Skeletal muscle satellite cell (primary cell): ENCODE results near the gene MUC4.

ENCODE experiments used
- H3K27me3 ChIP-seq: 2 replicates; pipeline ENCODE4 v1.7.0; 2013; ENCODE audit warnings: low read length; ENCODE audit not compliant: control insufficient read depth, insufficient read depth
- H3K36me3 ChIP-seq: 2 replicates; pipeline ENCODE4 v1.7.0; 2013; ENCODE audit warnings: mild to moderate bottlenecking, control low read depth, low read length; ENCODE audit not compliant: insufficient read depth
- H3K4me1 ChIP-seq: 2 replicates; pipeline ENCODE4 v1.7.0; 2013; ENCODE audit warnings: low read length; ENCODE audit not compliant: control insufficient read depth, insufficient read depth
- H3K4me2 ChIP-seq: 2 replicates; pipeline ENCODE4 v1.7.0; 2013; ENCODE audit warnings: mild to moderate bottlenecking, low read length
- H3K4me3 ChIP-seq: 2 replicates; pipeline ENCODE4 v1.7.0; 2013; ENCODE audit warnings: low read length
- H3K9ac ChIP-seq: 2 replicates; pipeline ENCODE4 v1.7.0; 2013; ENCODE audit warnings: mild to moderate bottlenecking, low read depth, low read length, moderate library complexity
- H3K9me3 ChIP-seq: replicated peaks from 2 replicates; pipeline ENCODE4 v1.7.0; 2013; ENCODE audit warnings: mild to moderate bottlenecking, control low read depth, low read length

Gene MUC4

GRCh38 chr3:195762249-195762585 is 49.5 kb downstream of the MUC4 start:
- no peaks in the 10 kb centered on the region for H3K36me3 ChIP-seq
- H3K9me3 ChIP-seq: no peaks in the 10 kb centered on the region
- H3K4me1 ChIP-seq: no peaks in the 10 kb centered on the region
- H3K9ac ChIP-seq: no peak overlapping the region
- peaks cover 79% of the 10 kb centered on the region for H3K27me3 ChIP-seq
- no peak overlapping the region for H3K4me3 ChIP-seq
- no peak overlapping the region for H3K4me2 ChIP-seq

- peaks cover 84% of the 10 kb centered on the region for H3K27me3 ChIP-seq
These were observed 50.0 kb downstream of the MUC4 start for GRCh38 chr3:195761567-195762248.

DNA sequence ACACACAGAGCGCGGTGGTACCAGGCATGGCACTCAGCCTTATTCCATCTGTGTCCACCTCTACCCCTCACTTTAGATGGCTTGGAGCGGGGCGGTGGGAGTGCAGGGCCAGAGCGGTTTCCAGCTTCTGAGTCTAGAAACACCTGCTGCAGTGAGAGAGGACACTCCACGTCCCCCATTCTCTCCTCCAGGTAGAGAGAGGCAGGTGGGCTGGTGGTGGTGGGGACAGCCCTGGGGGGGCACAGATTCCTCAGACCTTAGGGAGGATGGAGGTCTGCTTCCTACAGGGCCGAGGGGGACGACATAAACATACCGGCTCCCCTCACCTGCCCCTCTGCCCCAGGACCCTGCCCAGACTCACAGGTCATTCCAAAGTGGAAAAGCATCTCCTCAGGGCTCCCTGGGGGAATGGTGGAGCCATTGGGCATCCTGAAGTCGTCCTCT is 50.6 kb downstream of the MUC4 start:
- no peaks in the 10 kb centered on the region for H3K36me3 ChIP-seq
- H3K4me3 ChIP-seq: no peak overlapping the region
- no peak overlapping the region for H3K4me2 ChIP-seq
- no peak overlapping the region for H3K9ac ChIP-seq
- peaks cover 87% of the 10 kb centered on the region for H3K27me3 ChIP-seq
- H3K9me3 ChIP-seq: no peaks in the 10 kb centered on the region
- H3K4me1 ChIP-seq: no peaks in the 10 kb centered on the region

More at GRCh38 chr3:195761567-195762248, 50.0 kb downstream of the MUC4 start:
- H3K9me3 ChIP-seq: no peaks in the 10 kb centered on the region
- H3K4me3 ChIP-seq: no peak overlapping the region
- H3K4me2 ChIP-seq: no peak overlapping the region
- H3K9ac ChIP-seq: no peak overlapping the region
- H3K4me1 ChIP-seq: no peaks in the 10 kb centered on the region
- H3K36me3 ChIP-seq: no peaks in the 10 kb centered on the region

DNA sequence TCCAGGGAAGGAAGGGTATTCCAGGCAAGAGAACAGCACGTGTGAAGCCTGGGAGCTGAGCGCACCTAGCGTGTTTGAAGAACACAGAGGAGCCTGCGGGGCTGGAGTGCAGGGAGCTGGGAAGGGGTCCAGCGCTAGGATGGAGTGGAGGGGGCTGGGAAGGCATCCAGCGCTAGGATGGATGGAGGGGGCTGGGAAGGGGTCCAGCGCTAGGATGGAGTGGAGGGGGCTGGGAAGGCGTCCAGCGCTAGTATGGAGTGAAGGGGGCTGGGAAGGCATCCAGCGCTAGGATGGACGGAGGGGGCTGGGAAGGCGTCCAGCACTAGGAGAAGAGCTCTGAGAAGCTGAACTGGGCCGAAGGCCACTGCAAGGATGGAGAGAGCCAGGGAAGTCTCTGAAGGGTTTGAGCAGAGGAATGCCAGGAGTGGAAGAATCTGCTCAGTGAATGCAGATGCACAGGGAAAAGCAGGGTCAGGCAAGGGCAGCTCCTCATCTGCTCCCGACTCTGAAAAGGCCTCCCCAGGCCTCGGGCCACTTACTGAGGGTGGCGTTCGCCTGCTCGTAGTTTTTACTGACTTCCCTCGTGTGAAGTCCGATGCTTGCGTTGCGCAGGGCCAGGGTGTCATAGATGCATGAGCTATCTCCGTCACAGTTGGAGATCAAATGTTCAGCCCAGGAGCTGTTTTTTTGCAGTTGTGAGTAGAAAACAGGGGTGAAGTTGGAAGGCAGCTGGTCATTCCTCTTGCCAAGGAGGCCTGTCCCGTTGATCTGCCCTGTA is 51.2 kb downstream of the MUC4 start:
- Histone ChIP-seq H3K4me2 (no peak overlapping the region), H3K4me1 (no peaks in the 10 kb centered on the region), H3K36me3 (no peaks in the 10 kb centered on the region), H3K9ac (no peak overlapping the region), H3K9me3 (no peaks in the 10 kb centered on the region), H3K4me3 (no peak overlapping the region), H3K27me3 (peaks cover 91% of the 10 kb centered on the region)

DNA sequence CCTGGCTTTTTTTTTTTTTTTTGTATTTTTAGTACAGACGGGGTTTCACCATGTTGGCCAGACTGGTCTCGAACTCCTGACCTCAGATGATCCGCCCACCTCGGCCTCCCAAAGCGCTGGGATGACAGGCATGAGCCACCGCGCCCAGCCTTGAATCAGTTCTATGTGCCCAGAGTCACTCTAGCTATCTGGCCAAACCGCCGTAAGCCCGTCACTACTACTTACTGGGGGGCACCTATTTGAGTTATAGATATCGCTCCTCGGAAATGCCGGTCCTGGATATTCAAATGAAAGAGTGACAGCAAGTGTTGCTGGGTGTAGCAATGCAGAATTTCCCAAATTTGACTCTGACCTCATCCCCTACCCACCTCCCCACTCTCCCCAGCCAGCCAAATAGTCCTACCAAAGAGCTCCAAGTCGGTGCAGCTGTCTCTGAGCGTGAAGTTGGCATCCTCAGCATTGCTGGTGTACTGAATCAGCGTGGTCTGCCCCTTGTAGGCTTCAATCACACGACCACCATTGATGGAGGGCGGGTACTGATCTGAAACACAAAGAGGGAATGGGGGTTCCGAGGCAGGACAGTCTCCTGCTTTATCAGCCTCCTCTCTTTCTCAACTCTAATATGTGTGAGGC is 52.9 kb downstream of the MUC4 start:
- no peaks in the 10 kb centered on the region for H3K9me3 ChIP-seq
- no peak overlapping the region for H3K4me3 ChIP-seq
- H3K36me3 ChIP-seq: no peaks in the 10 kb centered on the region
- H3K4me2 ChIP-seq: no peak overlapping the region
- H3K9ac ChIP-seq: no peak overlapping the region
- H3K27me3 ChIP-seq: peaks cover 79% of the 10 kb centered on the region
- no peaks in the 10 kb centered on the region for H3K4me1 ChIP-seq

GRCh38 chr3:195757827-195758226 is 53.9 kb downstream of the MUC4 start:
- Histone ChIP-seq H3K4me1 (no peaks in the 10 kb centered on the region), H3K9ac (no peak overlapping the region), H3K9me3 (no peaks in the 10 kb centered on the region), H3K4me3 (no peak overlapping the region), H3K4me2 (no peak overlapping the region), H3K27me3 (peaks cover 69% of the 10 kb centered on the region), H3K36me3 (no peaks in the 10 kb centered on the region)

GRCh38 chr3:195757438-195757770 is 54.3 kb downstream of the MUC4 start:
- Histone ChIP-seq H3K36me3 (no peaks in the 10 kb centered on the region), H3K4me2 (no peak overlapping the region), H3K9me3 (no peaks in the 10 kb centered on the region), H3K9ac (no peak overlapping the region), H3K4me3 (no peak overlapping the region), H3K27me3 (peaks cover 66% of the 10 kb centered on the region), H3K4me1 (no peaks in the 10 kb centered on the region)

DNA sequence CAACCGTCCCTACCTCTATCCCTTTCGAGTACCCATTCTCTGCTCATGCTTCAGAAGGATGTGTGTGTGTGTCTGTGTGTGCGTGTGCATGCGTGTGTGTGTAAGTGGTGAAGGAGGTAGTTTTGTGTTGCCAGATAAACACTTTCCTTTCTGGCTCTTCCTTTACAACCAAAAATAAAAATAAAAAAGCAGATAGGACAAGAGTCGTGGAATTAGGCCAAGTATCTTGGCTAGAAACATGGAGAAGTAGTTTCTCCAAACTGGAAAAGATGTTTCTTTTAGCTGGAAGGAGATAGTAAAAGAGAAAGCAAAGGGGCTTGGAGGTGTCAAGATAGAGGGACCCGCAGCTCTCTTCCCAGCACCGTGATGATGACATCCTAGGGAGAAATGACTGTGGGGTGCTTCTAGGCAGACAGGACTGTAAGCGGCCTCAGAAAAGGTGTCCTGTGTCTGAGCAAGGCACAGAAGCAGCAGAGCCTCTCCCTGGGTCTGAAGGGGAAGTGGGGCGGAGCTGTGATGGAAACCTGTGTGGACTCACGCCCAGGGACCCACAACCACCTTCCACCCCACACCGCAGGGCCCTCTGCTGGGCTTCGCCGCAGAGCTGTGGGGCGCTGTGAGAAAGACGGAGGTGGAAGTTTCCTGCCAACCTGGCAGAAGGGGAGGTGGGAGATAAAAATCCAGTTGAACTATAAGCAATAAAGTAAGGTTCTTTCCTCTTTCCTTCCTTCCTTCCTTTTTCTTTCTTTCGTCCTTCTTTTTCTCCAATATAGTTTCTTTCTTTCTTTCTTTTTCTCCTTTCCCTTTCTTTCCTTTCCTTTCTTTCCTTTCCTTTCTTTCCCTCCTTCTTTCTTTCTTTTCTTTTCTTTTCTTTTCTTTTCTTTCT is 55.7 kb downstream of the MUC4 start:
- H3K4me2 ChIP-seq: no peak overlapping the region
- H3K9me3 ChIP-seq: no peaks in the 10 kb centered on the region
- H3K9ac ChIP-seq: no peak overlapping the region
- H3K4me1 ChIP-seq: no peaks in the 10 kb centered on the region
- no peaks in the 10 kb centered on the region for H3K36me3 ChIP-seq
- peaks cover 53% of the 10 kb centered on the region for H3K27me3 ChIP-seq
- no peak overlapping the region for H3K4me3 ChIP-seq

DNA sequence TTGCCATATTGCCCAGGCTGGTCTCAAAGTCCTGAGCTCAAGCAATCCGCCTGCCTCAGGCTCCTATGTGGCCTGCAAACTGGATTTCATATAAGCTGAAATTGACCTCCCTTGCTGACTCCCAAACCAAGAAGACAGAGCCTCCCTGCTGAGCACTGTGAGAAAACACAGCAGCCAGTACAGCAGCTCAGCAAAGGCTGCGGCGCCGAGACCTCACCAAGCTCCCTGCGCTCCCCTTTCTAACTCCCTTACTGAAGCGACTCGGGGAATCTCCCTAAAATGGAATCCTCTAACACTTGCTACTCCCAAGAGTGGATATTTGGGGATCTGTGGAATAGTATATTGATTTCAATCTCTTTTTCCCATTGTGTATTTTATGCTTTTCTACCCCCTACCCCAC is 56.3 kb downstream of the MUC4 start:
- Histone ChIP-seq H3K9ac (no peak overlapping the region), H3K4me3 (no peak overlapping the region), H3K4me1 (no peaks in the 10 kb centered on the region), H3K4me2 (no peak overlapping the region), H3K27me3 (peaks cover 47% of the 10 kb centered on the region), H3K36me3 (no peaks in the 10 kb centered on the region), H3K9me3 (no peaks in the 10 kb centered on the region)

GRCh38 chr3:195754906-195755305 is 56.8 kb downstream of the MUC4 start:
- Histone ChIP-seq H3K9me3 (no peaks in the 10 kb centered on the region), H3K9ac (no peak overlapping the region), H3K27me3 (peaks cover 42% of the 10 kb centered on the region), H3K36me3 (no peaks in the 10 kb centered on the region), H3K4me2 (no peak overlapping the region), H3K4me1 (no peaks in the 10 kb centered on the region), H3K4me3 (no peak overlapping the region)

- Histone ChIP-seq H3K4me3 (no peak overlapping the region), H3K36me3 (no peaks in the 10 kb centered on the region), H3K4me2 (no peak overlapping the region), H3K9me3 (no peaks in the 10 kb centered on the region), H3K27me3 (peaks cover 35% of the 10 kb centered on the region), H3K9ac (no peak overlapping the region), H3K4me1 (no peaks in the 10 kb centered on the region)
These were observed 57.6 kb downstream of the MUC4 start for GRCh38 chr3:195754141-195754540.
